HG03378 (cell line): ENCODE results near the gene WASF1.

Experiments used
- ATAC-seq: cut with Tn5 transposase; IDR thresholded peaks from one replicate; pipeline ENCODE4 v1.9.1; 2021; ENCODE audit warnings: mild to moderate bottlenecking, moderate library complexity; ENCODE audit not compliant: unreplicated experiment

WASF1 gene

GRCh38 chr6:110179406-110180227 lies at the start of gene WASF1:
Gene WASF1 (minus strand): TSS chr6:110179670. CDS start chr6:110127601, 52,069 bp downstream.
- ATAC-seq: peak; percentile 87

DNA sequence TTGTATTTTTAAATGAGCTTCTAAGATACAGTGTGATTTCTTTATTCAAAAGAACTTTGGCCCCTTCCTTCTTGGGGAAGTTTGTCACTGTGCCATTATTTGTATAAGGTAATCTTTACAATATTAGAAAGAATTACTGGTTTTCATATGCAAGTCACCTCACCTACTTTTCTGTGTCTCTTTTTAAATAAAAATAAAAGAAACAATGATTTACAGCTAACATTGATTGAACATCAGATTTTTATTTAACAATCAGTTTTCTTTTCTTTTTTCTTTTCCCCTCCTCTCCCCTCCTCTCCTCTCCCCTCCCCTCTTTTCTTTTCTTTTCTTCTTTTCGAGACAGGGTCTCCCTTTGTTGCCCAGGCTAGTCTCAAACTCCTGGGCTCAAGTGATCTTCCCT lies 46.8 kb upstream of the WASF1 start:
- no peak for ATAC-seq

DNA sequence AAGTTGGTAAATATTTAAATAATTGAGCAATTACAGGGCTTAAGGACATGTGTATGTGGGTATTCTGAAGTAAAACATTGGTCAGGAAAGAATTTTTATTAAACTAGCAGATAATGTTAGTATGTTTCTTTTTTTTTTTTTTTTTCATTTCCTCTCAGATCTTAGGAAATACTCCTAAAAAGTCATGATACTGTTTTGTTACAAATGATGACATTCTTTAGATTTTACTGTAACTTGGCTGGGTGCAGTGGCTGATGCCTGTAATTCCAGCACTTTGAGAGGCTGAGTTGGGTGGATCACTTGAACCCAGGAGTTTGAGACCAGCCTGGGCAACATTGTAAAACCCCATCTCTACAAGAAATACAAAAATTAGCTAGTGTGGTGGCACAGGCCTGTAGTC lies 42.3 kb upstream of the WASF1 start:
- ATAC-seq: no peak

GRCh38 chr6:110217266-110217665 lies 37.8 kb upstream of the WASF1 start:
- ATAC-seq: no peak

- no peak for ATAC-seq
Measured at GRCh38 chr6:110216140-110216539, 36.7 kb upstream of the WASF1 start.

GRCh38 chr6:110214338-110214737 lies 34.9 kb upstream of the WASF1 start:
- ATAC-seq: no peak

GRCh38 chr6:110211753-110212152 lies 32.3 kb upstream of the WASF1 start:
- no peak for ATAC-seq

- no peak for ATAC-seq
Measured at GRCh38 chr6:110207652-110208051, 28.2 kb upstream of the WASF1 start.

DNA sequence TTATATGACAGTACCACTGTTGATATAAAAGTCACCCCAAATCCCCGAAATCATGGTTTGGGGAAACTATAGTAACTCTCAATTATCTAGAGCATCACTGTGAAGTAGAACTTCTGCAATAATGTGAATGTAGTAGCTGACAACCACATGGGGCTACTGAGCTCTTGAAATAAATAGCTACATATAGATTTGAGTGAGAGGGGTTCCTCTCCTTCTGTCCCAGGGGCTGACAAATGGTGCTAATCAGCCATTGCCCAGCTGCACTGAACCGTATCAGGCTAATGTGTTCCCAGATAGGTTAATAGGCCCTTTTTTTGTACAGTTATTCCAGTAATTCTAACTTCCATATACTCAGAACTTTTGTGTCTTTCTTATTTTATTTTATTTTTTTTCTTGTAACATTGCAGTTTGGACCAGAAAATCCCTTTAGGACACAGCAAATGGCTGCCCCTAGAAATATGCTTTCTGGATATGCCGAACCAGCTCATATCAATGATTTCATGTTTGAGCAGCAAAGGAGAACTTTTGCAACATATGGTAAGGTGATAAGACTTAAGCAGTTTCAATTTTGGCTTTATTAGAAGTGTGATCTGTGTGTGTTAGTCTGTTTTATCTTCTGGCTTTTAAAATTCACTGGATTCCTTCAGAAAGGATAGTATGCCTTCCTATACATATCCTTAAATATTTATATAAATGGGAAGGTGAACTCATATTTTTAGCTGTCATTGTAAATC lies 21.8 kb upstream of the WASF1 start:
- no peak for ATAC-seq

DNA sequence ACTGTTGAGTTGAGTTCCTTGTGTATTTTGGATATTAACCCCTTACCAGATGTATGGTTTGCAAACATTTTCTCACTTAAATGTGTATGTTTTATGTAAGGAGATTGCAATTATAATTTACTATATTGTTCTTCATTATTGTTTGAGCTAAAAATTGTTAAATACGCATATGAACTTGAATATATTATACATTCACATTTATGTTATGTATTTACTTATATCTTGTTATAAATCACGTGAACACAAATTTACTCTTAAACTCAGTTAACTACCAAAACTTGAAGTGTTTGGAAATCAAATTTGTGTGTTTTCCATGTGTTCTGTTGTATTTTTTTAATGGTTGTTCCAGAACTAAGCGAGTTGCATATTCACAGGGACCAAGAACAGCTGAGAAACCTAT lies 19.1 kb upstream of the WASF1 start:
- ATAC-seq: no peak

- no peak for ATAC-seq
Measured at GRCh38 chr6:110196874-110197273, 17.4 kb upstream of the WASF1 start.

DNA sequence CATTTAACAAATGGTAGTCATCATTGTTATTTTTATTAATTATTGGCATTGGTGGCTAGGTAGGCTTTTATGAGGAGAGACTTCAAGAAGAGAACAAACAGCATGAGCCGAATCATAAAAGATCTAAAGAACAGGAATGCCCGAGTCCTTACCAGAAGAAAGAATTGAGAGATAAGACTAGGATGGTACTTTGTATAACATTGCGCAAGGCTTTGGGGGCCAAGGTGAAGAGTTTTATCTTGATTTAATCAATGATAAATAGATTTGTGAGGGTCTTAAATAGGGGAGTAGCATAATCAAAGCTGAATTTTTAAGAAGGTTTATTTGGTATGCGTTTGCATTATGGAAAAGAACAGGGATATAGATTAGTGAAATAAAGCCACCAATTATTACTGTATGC lies 16.2 kb upstream of the WASF1 start:
- no peak for ATAC-seq

DNA sequence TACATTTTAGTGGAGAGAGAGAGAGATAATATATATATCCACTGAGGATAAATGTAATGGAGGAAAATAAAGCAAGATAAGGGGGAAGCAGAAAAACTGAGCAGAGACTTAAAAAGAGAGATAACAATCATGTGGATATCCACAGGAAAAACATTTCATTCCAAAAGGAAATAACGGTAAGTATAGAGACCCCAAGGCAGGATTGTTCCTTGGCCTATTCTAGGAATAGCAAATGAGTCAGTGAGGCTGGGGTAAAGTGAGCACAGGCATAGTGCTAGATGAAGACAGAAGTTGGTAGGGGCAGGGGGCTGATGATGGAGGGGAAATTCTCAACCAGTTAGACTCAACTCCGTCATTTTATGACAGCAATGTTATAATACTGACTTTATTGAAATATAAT lies 12.0 kb upstream of the WASF1 start:
- ATAC-seq: no peak

DNA sequence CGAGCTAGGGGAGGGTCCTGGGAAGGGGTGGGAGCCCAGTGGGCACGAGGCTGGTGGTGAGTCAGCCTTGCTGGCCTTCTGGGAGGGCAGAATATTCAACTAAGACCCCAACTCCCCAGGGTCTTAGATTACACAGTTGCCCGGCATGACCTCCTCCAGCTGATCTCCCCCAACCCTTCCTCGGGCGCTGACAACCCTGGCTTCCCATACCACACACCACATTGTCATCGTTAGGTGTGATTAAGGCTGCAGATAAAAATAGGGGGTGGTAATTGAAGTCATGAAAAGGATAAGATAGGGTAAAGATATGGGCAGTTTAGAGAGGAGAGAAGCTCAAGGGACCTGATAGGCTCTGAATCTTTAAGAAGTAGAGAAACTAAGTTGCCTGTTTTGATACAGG lies 11.3 kb upstream of the WASF1 start:
- no peak for ATAC-seq

DNA sequence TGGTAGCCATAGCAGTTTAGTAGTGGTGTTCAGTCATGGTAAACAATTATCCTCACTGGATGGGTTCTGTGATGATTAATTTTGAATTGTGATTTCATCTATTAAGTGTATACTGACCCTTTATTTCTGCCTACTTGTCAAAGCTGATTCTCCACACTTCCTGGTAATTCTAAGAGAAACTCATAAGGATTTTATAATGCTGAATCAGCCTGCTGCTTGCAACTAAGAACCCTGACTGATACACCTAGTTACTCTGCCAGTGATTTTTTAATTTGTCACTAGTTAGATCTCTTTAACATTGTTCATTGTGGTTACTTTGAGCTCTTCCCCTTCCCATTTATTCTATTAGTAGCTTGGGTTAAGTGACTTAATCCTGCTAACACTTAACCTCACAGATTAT lies 9.3 kb upstream of the WASF1 start:
- ATAC-seq: no peak

DNA sequence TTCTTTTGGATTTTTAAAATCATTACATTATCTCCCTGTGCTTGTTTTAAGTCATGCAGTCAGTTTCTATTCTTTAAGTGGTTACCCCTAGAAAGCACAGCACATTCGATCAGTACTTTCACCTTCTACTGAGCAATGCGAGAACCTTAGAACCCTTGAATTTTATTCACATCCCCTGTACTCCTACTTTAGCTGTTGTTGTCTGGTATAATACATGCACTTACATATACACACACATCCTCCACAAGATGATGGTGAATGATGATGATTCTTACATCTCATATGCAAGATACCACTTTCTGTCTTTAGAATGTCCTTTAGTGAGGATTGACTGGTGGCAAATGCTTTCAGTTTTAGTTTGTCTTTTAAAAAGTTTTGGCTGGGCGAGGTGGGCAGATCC lies 6.4 kb upstream of the WASF1 start:
- ATAC-seq: peak; percentile 39

DNA sequence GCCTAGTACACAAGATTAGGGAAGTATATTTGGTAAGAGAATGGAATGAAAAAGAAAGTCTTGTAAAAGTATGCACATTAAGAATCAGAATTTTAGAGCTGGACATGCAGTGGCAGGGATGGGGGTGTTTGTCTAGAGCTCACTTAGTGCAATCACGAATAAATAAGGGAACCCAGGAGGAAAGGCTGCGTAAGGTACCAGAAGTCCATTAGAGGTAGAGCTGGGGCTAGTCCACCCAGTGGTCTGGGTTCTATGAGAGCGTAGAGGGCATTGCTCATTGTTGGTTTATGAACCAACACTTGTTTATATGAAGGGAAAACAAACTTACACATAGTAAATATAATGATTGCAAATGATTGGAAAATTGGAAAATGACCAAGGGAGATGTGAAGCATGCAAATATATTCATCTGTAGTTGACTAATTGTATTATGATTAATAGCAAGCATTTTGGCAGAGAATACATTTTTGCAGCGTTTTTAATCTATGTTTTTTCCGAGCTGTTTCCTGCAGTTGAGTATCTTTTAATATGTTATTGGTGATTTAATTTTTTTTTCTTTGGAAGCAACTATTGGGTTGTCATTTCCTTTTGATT lies 3.9 kb upstream of the WASF1 start:
- ATAC-seq: no peak

DNA sequence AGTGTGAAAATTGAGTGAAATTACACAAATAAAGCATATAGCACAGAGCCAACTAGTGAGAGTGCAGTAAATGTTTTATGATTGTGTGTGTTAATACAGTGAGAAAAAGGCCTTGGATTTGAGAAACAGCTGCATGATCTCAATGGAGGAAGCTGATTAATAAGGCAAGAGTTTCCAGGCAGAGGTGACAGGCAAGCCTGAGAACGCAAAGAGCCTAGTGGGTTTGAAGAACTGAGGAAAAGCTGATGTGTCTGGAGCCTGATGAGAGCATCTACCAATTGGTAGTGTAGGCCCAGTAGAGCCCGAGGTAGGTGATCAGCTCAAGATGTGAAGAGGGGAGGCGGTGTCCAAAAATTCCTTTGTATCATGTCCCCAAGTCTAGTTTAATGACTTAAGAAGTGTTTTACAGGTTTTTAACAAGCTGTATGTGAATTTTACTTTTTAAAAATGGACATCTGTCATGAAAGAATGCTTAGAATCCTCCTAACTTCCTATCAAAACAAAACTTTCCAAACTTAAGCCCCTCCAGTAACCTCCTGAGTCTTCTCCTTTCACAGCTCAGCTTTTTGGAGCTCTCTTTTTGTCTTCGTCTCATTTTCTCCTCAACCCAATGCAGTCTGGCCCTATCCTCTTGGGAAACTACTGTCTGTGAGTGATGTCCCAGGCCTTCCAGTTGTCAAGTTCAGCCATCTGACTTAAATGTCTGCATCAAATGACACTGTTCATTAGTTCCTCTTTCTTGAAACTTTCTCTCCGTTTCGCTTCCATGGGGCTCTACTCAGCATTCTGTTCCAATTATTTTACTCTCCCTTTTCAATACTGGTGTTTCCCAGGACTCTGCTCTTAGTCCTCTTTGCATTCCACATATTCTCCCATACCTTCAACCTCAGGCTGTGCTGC lies 1.9 kb upstream of the WASF1 start:
- peak; percentile 25 for ATAC-seq

GRCh38 chr6:110180228-110181008 lies 948 bp upstream of the WASF1 start, which contains the start of gene CDC40:
Gene CDC40 (plus strand): TSS chr6:110180427. CDS start chr6:110180445, 18 bp downstream.
- ATAC-seq: peak; percentile 58
